ENCODE results near the gene HAUS3.

- TF ChIP-seq CTCF (conservative IDR thresholded peaks at IDR 0.05; ENCODE audit: low read depth, low read length) (no peak), EZH2phosphoT487 (IDR thresholded peaks at IDR 0.05; ENCODE audit: borderline replicate concordance, low read length) (no peak), EZH2 (IDR thresholded peaks at IDR 0.05; ENCODE audit: low read length, unreplicated experiment) (no peak)
Measured at GRCh38 chr4:2286904-2287593, 45.1 kb upstream of the HAUS3 start.
